Bronchial epithelial cell (primary cell): ENCODE measurements around the gene VPS45. TPM values are rescaled to one million over a fixed set of nuclear protein-coding genes. Genes with fewer than 3 reads are reported as not detected.
A peak's percentile ranks its signal among the peaks of the same experiment; 100 is the strongest.
"Not testable (repeated sequence)": the region's sequence is repeated elsewhere in the genome, so short reads cannot be mapped to it uniquely, and the experiment has no call there.

Source experiments
- DNase-seq: peaks from one replicate; pipeline ENCODE4 v3.0.0-alpha.2; 2010; ENCODE audit warnings: low read depth
- FAIRE-seq: peaks from 2 replicates; lab custom pipeline; 2011; peaks lifted over from hg19 to GRCh38; lab: Jason Lieb, UNC
- H3K27me3 ChIP-seq: 2 replicates; pipeline ENCODE4 v1.5.1; 2011; ENCODE audit warnings: low read length; ENCODE audit not compliant: control insufficient read depth, insufficient read depth
- H3K36me3 ChIP-seq: 2 replicates; pipeline ENCODE4 v1.5.1; 2011; ENCODE audit warnings: low read length; ENCODE audit not compliant: control insufficient read depth, insufficient read depth
- H3K4me3 ChIP-seq: 2 replicates; pipeline ENCODE4 v1.5.1; 2011; ENCODE audit warnings: mild to moderate bottlenecking, low read depth, low read length, control low read depth
- total RNA-seq: library from RNA; depleted of rRNA; stranded (reverse); fragments of >200 nt; gene quantifications from 2 replicates; pipeline ENCODE4 v1.2.1, GENCODE V29; 2014
- TF ChIP-seq, protein P1 (sequence below): IDR thresholded peaks from 2 replicates; pipeline ENCODE4 v1.5.1; 2011; ENCODE audit warnings: mild to moderate bottlenecking, moderate library complexity, low read length, control low read depth, inconsistent platforms; ENCODE audit not compliant: insufficient read depth, severe bottlenecking

The VPS45 gene
- total RNA-seq, 1 donor from 2014 or later = 21.6 TPM

DNA sequence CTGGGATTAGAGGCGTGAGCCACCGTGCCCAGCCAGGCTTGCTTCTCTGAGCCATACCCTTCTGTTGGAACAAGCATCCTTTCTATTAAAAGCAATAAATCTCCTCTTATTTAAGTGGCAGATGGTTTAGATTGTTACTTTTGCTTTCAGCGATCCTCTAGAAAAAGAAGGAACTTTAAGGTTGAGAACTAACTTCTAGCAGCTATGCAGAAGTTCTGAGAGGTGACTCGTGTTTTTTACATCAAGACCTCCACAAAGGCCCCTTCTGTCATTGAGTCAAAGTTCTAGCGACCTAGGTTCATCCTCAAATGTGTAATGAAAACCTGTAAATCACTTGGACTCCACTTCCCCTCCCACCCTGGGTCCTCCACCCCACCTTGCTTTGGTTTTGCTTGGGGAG, 112.9 kb downstream of the VPS45 start:
- no peak for FAIRE-seq
- no peak for DNase-seq
- TF ChIP-seq, protein P1, sequence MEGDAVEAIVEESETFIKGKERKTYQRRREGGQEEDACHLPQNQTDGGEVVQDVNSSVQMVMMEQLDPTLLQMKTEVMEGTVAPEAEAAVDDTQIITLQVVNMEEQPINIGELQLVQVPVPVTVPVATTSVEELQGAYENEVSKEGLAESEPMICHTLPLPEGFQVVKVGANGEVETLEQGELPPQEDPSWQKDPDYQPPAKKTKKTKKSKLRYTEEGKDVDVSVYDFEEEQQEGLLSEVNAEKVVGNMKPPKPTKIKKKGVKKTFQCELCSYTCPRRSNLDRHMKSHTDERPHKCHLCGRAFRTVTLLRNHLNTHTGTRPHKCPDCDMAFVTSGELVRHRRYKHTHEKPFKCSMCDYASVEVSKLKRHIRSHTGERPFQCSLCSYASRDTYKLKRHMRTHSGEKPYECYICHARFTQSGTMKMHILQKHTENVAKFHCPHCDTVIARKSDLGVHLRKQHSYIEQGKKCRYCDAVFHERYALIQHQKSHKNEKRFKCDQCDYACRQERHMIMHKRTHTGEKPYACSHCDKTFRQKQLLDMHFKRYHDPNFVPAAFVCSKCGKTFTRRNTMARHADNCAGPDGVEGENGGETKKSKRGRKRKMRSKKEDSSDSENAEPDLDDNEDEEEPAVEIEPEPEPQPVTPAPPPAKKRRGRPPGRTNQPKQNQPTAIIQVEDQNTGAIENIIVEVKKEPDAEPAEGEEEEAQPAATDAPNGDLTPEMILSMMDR = no peak
- Histone ChIP-seq H3K27me3 (no peaks in the 10 kb centered on the region), H3K4me3 (no peak overlapping the region), H3K36me3 (no peaks in the 10 kb centered on the region)

DNA sequence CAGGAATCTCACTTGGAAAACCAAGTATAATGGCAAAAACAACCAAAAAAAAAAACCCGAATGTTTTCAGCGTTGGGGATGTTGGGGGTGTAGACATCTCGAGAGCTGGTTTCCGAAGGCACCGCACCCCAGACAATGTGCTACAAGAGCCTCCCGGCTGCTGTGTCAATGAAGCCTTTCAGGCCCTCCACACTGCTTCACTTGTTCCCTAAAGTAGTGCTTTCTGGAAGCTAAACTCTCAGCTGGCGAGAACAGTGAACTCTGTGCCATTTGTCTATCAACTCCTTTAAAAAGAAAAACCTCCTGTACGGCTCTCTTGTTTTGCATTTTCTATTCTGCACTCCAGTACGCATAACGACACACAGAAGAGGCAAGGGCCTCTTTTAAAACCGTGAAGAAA, 114.7 kb downstream of the VPS45 start:
- FAIRE-seq (no peak), DNase-seq (no peak)

DNA sequence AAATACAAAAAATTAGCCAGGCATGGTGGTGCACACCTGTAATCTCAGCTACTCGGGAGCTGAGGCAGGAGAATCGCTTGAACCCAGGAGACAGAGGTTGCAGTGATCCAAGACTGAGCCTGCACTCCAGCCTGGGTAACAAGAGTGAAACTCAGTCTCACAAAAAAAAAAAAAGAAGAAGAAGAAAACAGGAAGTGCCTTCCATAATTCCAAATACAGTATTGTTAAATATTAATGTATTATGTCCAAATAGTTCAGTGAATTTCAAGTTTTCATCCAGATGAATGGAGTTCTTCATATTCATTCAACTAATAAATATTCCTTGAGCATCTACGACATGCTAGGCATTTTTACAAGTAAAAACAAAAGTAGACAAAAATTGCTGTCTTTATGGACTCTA, 115.5 kb downstream of the VPS45 start:
- FAIRE-seq (no peak), DNase-seq (no peak)
- Histone ChIP-seq H3K4me3 (no peak overlapping the region), H3K27me3 (no peaks in the 10 kb centered on the region), H3K36me3 (no peaks in the 10 kb centered on the region)
- TF ChIP-seq, protein P1 = no peak

More for the DNA sequence above, 114.7 kb downstream of the VPS45 start:
- Histone ChIP-seq H3K27me3 (no peaks in the 10 kb centered on the region), H3K4me3 (no peak overlapping the region), H3K36me3 (no peaks in the 10 kb centered on the region)
- TF ChIP-seq, protein P1 = no peak

DNA sequence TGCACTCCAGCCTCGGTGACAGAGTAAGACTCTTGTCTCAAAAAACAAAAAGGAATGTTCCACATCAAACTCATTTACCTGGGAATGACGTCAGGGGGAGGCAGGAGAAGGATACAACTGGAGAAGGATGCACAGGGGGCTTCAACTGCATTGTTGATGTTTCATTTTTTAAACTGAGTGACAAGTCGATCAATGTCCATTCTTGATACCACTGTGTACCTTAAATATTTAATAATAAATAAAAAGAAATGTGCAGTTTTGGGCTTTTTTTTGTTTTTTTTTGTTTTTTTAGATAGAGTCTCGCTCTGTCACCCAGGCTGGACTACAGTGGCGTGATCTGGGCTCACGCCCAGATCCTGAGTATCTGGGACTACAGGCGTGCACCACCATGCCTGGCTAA, 117.9 kb downstream of the VPS45 start:
- TF ChIP-seq, protein P1 = no peak
- no peak for DNase-seq
- H3K36me3 ChIP-seq = no peaks in the 10 kb centered on the region
- FAIRE-seq = no peak
- no peaks in the 10 kb centered on the region for H3K27me3 ChIP-seq
- H3K4me3 ChIP-seq = no peak overlapping the region

DNA sequence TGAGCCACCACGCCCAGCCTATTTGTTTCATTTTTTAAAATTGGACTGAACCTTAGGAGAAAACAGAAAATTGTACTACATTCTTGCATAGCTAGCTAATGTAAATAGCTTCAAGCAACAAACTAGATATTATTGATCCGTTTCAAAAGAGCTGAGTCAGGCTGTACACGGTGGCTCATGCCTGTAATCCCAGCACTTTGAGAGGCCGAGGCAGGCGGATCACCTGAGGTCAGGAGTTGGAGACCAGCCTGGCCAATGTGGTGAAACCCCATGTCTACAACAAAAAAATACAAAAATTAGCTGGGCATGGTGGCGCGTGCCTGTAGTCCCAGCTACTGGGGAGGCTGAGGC, 118.8 kb downstream of the VPS45 start:
- not testable (repeated sequence) for FAIRE-seq, DNase-seq, H3K27me3 ChIP-seq, H3K36me3 ChIP-seq, H3K4me3 ChIP-seq

DNA sequence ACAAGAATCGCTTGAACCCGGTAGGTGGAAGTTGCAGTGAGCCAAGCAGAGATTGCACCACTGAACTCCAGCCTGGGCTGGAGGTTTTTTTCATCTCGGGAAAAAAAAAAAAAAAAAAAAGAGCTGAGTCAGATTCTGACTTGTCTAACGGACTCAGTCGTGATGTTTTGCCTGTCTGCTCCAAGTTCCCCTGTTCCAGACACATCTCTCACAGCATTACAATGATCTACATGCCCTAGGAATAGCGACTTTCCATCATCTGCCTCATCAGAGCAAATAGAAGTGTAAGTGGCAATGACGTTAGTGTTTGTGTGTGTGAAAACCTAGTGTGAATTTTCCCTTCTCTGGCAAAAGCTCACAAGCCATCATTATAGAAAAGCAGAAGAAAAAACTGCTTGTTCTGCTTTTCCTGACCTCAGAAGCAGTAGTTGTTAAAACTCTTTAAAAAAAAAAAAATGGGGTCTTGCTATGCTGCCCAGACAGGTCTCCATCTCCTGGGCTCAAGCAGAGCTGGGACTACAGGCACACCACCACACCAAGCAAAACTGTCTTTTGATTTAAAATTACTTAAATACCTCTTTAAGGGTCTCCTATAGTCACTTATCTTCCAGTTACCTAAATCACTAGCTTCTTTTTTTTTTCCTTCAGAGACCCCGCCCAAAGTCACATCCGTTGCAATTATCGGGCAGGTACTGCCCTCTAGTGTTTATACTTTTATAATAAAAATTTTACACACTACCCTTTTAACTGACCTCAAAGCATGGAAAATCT, 119.4 kb downstream of the VPS45 start:
- H3K27me3 ChIP-seq = no peaks in the 10 kb centered on the region
- no peak overlapping the region for H3K4me3 ChIP-seq
- no peak for FAIRE-seq
- no peaks in the 10 kb centered on the region for H3K36me3 ChIP-seq
- peak; percentile 30 for DNase-seq
- TF ChIP-seq, protein P1 = peak; percentile 27
